Thyroid gland (tissue), 4 donors: ENCODE data around the gene DROSHA. TPM values are rescaled to one million over a fixed set of nuclear protein-coding genes. Genes with fewer than 3 reads are reported as not detected.

Experiments
- DNase-seq, 2 donors: peaks; one replicate each; pipeline ENCODE4 v3.0.0-alpha.2; 2019
- H3K27ac ChIP-seq, 3 donors: fragments of 200-600 bp; sonication (generic); 1 replicate in 2 of 3; 2 replicates in 1 of 3; pipeline ENCODE4 v1.5.1; 2016 to 2019; ENCODE audit warnings: mild to moderate bottlenecking in 1 of 3, moderate library complexity in 1 of 3
- H3K27me3 ChIP-seq: fragments of 200-600 bp; sonication (generic); one replicate; pipeline ENCODE4 v1.5.1; 2019
- H3K36me3 ChIP-seq, 2 donors: fragments of 200-600 bp; sonication (generic); one replicate each; pipeline ENCODE4 v1.5.1; 2016 to 2019
- H3K4me1 ChIP-seq, 2 donors: fragments of 200-600 bp; sonication (generic); one replicate each; pipeline ENCODE4 v1.5.1; 2017 to 2019
- H3K4me3 ChIP-seq, 3 donors: fragments of 200-600 bp; sonication (generic); replicated peaks in 1 of 3; 1 replicate in 2 of 3; 2 replicates in 1 of 3; pipeline ENCODE4 v1.5.1; 2016; ENCODE audit warnings: mild to moderate bottlenecking in 1 of 3
- H3K9me3 ChIP-seq: fragments of 200-600 bp; sonication (generic); one replicate; pipeline ENCODE4 v1.5.1; 2017
- POLR2A ChIP-seq, 2 donors: fragments of 450-650 bp; IDR thresholded peaks; one replicate each; pipeline ENCODE4 v1.6.1; 2017; ENCODE audit warnings: antibody characterized with exemption in 2 of 2, mild to moderate bottlenecking in 2 of 2, moderate library complexity in 1 of 2
- WGBS, 2 donors: methylation state at CpG; one replicate each; pipeline ENCODE4 v1.1.5; 2017; 5-methylcytosine and 5-hydroxymethylcytosine counted together
- intact Hi-C: fragments of 100-400 bp; cut with DNase I; formaldehyde crosslinking; loops from one replicate; pipeline ENCODE4 v1.15.1; 2023
- total RNA-seq, 4 donors: library from RNA; depleted of rRNA; stranded (reverse); fragments of >200 nt; gene quantifications; one replicate each; pipeline ENCODE4 v1.2.3, GENCODE V29; 2016
- TF ChIP-seq, protein P1 (sequence below), 6 experiments: fragments of 200-600 bp in 3 of 6; fragments of 450-650 bp in 3 of 6; sonication (generic) in 3 of 6; IDR thresholded peaks; one replicate each; pipeline ENCODE4 v1.5.1; 2016 to 2019; ENCODE audit warnings: antibody characterized with exemption in 6 of 6, mild to moderate bottlenecking in 2 of 6, inconsistent platforms in 1 of 6, moderate library complexity in 1 of 6

The DROSHA gene
- total RNA-seq, 4 donors from 2014 or later, result 45.6 to 52.3 (median 46.2) TPM

DNA sequence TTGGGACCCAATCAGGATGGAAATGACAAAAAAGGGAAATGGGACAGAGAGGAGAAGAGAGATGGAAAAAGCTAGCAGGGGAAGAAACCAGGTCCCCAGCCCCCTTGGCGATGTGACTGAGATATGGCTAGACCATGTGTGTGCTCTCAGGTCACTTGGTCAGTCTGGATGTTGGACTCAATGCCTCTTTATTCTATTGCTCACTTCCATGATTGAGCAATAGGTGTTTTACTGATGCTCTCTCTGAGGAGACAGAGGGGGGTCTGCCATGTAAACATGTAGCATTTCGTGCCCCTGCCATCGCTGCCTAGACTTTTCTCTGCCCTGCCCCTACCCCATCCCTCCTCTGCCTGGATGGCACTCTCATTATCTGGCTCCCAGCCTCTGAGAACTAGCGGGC, 150.6 kb downstream of the DROSHA start:
- no peak overlapping the region for H3K4me3 ChIP-seq
- H3K9me3 ChIP-seq, result no peaks in the 10 kb centered on the region
- H3K4me1 ChIP-seq, result no peaks in the 10 kb centered on the region
- WGBS, 2 donors, result 80 to 96% methylated on average over 4 of the region's 4 CpGs
- intact Hi-C loops, result no loop called here
- H3K27me3 ChIP-seq, result no peaks in the 10 kb centered on the region
- no peak for DNase-seq
- no peaks in the 10 kb centered on the region for H3K36me3 ChIP-seq
- no peak for TF ChIP-seq POLR2A (IDR thresholded peaks at IDR 0.05)
- TF ChIP-seq, protein P1, sequence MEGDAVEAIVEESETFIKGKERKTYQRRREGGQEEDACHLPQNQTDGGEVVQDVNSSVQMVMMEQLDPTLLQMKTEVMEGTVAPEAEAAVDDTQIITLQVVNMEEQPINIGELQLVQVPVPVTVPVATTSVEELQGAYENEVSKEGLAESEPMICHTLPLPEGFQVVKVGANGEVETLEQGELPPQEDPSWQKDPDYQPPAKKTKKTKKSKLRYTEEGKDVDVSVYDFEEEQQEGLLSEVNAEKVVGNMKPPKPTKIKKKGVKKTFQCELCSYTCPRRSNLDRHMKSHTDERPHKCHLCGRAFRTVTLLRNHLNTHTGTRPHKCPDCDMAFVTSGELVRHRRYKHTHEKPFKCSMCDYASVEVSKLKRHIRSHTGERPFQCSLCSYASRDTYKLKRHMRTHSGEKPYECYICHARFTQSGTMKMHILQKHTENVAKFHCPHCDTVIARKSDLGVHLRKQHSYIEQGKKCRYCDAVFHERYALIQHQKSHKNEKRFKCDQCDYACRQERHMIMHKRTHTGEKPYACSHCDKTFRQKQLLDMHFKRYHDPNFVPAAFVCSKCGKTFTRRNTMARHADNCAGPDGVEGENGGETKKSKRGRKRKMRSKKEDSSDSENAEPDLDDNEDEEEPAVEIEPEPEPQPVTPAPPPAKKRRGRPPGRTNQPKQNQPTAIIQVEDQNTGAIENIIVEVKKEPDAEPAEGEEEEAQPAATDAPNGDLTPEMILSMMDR (IDR thresholded peaks at IDR 0.05), result no peak
- no peak overlapping the region for H3K27ac ChIP-seq

DNA sequence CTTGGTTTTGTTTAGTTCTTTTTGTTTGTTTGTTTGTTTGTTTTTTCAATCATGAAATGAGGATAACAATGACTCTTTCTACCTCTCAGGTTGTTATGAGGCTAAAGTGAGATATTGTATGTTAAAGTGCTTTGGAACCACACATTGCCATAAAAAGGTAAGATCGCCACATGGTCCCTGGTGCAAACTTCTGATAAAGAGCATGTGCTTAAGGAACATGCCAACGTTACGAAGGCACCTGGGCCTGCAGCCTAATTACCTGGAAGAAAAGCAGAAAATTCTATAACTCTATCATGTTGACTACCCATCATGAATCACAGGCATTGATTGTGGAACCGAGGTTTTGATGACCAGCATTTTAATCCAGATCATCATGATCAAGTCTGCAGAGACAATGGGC, 151.8 kb downstream of the DROSHA start:
- WGBS, 2 donors, result 81 to 94% methylated on average over 4 of the region's 4 CpGs
- TF ChIP-seq POLR2A (IDR thresholded peaks at IDR 0.05), result no peak
- TF ChIP-seq, protein P1 (IDR thresholded peaks at IDR 0.05), result no peak
- H3K27ac ChIP-seq, result no peak overlapping the region
- no peaks in the 10 kb centered on the region for H3K27me3 ChIP-seq
- no peaks in the 10 kb centered on the region for H3K9me3 ChIP-seq
- no peaks in the 10 kb centered on the region for H3K36me3 ChIP-seq
- no peaks in the 10 kb centered on the region for H3K4me1 ChIP-seq
- DNase-seq, result no peak
- no peak overlapping the region for H3K4me3 ChIP-seq
- intact Hi-C loops, result no loop called here

DNA sequence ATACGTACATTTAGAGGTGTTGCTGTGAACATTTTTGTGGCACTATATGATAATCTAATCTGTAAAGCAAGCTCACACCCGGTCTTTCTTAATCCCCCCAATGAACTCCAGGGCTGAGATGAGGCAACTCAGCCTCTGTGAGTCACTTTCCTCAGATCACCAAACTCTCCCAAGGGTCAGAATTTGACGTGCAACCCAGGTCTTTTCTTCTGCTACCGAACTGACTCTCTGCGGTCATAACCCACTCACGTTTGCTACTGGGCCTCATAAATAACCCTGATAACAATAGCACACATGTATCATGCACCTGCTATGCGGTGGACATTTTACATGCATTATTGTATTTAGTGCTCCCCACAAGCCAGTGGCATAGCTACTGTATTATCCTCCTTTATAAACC, 153.1 kb downstream of the DROSHA start:
- Histone ChIP-seq H3K4me1 (no peaks in the 10 kb centered on the region), H3K9me3 (no peaks in the 10 kb centered on the region), H3K27me3 (no peaks in the 10 kb centered on the region), H3K27ac (no peak overlapping the region), H3K4me3 (no peak overlapping the region), H3K36me3 (no peaks in the 10 kb centered on the region)
- DNase-seq, result no peak
- WGBS, 2 donors, result 81 to 82% methylated on average over 7 of the region's 7 CpGs
- intact Hi-C loops, result no loop called here
- no peak for TF ChIP-seq POLR2A (IDR thresholded peaks at IDR 0.05)
- TF ChIP-seq, protein P1 (IDR thresholded peaks at IDR 0.05), result no peak

DNA sequence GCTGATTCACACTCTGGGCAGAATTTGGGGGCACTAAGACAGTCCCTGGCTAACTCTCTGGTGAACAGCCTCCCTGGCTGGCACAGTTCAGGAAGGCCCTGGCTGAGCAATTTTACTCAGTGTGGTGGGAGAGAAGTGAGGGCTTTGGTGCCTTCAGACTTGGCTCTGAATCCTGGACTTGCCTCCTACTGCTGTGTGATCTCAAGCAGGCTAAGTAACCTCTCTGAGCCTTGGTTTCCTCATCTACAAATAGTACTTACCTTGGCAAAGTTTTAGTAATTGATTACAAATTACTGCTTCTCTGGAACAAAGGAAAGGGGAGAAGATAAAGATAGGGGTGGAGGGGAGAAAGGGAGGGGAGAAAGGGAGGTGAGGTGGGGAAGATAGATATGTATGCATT, 153.8 kb downstream of the DROSHA start:
- TF ChIP-seq, protein P1 (IDR thresholded peaks at IDR 0.05), result no peak
- TF ChIP-seq POLR2A (IDR thresholded peaks at IDR 0.05), result no peak
- DNase-seq, result no peak
- Histone ChIP-seq H3K4me3 (no peak overlapping the region), H3K36me3 (no peaks in the 10 kb centered on the region), H3K27me3 (no peaks in the 10 kb centered on the region), H3K9me3 (no peaks in the 10 kb centered on the region), H3K4me1 (no peaks in the 10 kb centered on the region), H3K27ac (no peak overlapping the region)
- intact Hi-C loops, result no loop called here

DNA sequence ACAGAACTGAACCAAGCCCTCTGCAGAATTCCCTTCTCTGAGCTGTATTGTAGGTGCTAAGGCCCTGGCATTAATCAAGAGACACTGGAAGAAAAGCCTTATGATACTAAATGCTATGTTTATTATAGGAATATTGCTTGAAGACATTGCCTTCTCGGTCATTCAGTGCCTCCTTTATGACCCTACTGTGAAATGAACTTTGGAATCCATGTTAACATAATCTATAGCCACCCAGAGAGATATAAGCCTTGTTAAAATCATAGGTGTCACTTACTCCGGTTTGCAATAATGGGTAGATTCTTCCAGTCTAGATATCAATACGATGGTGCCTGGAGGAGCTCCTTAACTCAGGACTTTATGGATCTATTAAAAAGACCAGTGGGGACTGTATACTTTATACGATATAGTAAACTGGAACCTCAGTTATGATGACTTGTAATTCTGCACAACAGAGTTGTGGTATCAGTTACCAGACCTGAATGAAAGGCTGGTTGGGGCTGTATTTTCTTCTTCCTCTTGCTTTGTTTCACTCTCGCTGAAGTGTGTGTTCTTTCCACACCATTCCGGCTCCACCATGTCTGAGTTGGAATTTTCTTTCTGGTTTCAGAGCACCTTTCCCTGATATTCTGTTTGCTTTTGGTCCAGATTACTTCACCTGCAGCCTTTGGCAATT, 154.5 kb downstream of the DROSHA start:
- H3K4me3 ChIP-seq, result no peak overlapping the region
- no peaks in the 10 kb centered on the region for H3K4me1 ChIP-seq
- intact Hi-C loops, result no loop called here
- no peaks in the 10 kb centered on the region for H3K27me3 ChIP-seq
- no peak for TF ChIP-seq POLR2A (IDR thresholded peaks at IDR 0.05)
- TF ChIP-seq, protein P1 (IDR thresholded peaks at IDR 0.05), result no peak
- H3K9me3 ChIP-seq, result no peaks in the 10 kb centered on the region
- DNase-seq, result no peak
- WGBS, 2 donors, result 89 to 90% methylated on average over 6 of the region's 6 CpGs
- no peaks in the 10 kb centered on the region for H3K36me3 ChIP-seq
- no peak overlapping the region for H3K27ac ChIP-seq
